EH (cell line): Measurements from ENCODE around the gene TMEM176A.
"Not testable (repeated sequence)": the region's sequence is repeated elsewhere in the genome, so short reads cannot be mapped to it uniquely, and the experiment has no call there.

Experiments
- DNase-seq: peaks from one replicate; pipeline ENCODE4 v3.0.0-alpha.2; 2015; ENCODE audit warnings: low read depth

TMEM176A gene

GRCh38 chr7:150800581-150801241, at the start of gene TMEM176A:
TMEM176A (plus strand) TSS chr7:150800769; CDS start chr7:150801551, 782 bp downstream.
- no peak for DNase-seq

GRCh38 chr7:150751702-150752101, 48.9 kb upstream of the TMEM176A start:
- DNase-seq, result no peak

DNA sequence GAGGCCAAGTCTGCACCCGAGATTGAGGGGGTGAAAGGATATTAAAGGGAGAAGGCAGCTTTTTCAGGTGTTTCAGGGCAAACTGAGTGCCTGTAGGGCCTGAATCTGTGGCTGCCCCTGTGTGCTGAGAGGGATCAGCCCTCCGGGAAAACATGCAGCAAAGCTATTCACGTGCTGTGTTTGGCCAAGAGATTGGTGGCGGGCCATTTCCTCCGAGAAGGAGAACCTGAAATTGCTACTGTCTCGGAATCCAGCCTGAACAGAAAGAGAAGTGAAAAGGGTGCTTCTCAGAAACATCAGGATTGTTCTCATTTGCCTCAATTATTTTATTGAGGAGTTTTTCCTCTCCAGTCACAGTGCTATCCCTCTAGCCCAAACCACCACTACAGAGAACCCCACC, 47.3 kb upstream of the TMEM176A start:
- DNase-seq, result no peak

GRCh38 chr7:150753826-150754603, 46.6 kb upstream of the TMEM176A start:
- DNase-seq, result no peak

DNA sequence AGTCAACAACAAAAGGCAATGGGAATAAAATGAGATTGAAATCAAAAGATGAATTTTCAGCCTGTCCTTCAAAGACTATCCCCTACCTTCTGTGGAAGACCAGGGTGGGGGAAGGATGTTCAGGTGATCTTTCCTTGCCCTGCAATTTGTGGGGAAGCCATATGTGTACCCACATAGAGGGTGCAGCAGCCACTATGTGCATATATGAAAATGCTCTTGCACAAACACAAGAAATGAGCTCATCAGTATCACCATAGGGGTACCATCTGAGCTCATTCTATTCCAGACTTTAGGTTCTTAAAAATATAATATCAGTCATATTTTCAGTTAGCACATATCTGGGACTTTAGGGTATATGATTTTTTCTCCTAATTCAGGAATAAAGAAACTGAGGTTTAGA, 45.6 kb upstream of the TMEM176A start:
- DNase-seq, result no peak

- no peak for DNase-seq
These were observed 45.0 kb upstream of the TMEM176A start for GRCh38 chr7:150755473-150756099.

GRCh38 chr7:150756166-150756565, 44.4 kb upstream of the TMEM176A start:
- DNase-seq, result no peak

GRCh38 chr7:150756858-150757257, 43.7 kb upstream of the TMEM176A start:
- DNase-seq, result no peak

GRCh38 chr7:150759479-150759878, 41.1 kb upstream of the TMEM176A start:
- no peak for DNase-seq

GRCh38 chr7:150766334-150766709, 34.2 kb upstream of the TMEM176A start:
- DNase-seq, result no peak

- no peak for DNase-seq
These were observed 30.8 kb upstream of the TMEM176A start for GRCh38 chr7:150769768-150770167.

DNA sequence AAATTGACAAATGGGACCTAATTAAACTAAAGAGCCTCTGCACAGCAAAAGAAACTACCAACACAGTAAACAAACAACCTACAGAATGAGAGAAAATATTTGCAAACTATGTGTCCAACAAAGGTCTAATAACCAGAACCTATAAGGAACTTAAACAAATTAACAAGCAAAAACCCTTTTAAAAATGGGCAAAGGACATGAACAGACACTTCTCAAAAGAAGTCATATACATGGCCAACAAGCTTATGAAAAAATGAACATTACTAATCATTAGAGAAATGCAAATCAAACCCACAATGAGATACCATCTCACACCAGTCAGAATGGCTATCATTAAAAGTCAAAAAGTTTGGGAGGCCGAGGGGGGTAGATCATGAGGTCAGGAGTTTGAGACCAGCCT, 26.4 kb upstream of the TMEM176A start:
- not testable (repeated sequence) for DNase-seq

- DNase-seq, result no peak
These were observed 22.4 kb upstream of the TMEM176A start for GRCh38 chr7:150778014-150778737.

DNA sequence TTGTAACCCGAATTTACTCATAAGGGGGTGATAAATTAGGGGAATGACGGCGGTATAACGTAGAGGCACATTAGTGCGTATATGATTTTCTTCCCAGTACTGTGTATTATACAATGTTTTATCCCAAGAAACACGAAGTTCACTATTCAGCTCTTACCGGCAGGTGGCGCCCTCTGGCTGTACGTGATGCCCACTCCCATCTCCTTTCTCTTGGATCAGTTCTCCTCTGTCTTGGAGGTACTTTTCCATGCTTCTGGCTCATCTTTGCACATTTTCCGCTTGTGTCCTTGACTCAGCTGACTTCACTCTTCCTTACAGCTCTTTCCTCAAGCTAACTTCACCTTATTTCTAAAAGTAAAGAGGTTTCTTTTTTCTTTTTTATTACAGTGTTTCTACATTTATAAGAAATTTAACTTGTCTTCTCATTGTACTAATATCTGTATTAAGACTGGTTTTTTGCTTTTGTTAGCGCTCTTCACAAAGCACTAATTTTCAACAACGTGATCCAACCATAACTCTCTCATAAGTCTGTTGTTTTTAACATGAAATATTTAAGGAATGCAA, 21.7 kb upstream of the TMEM176A start:
- DNase-seq, result peak; percentile 61

- DNase-seq, result no peak
These were observed 20.3 kb upstream of the TMEM176A start for GRCh38 chr7:150780292-150780691.

DNA sequence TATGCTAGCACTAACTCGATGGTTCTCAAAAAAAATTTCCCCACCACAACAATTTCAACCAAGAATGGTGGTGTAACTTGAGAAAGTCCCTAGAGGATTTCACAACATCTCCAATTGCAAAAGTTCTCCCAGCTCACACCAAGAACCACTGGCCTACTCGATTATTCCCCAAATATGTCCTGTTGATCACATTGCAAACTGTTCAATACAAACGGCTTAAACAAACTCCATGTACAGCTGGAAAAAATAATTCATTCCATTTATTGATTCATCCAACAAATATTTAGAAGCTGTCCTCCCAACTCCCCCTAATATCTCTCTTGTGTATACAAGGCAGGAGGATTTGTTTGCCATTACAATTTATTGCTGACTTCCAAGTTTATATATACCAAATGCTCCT, 19.5 kb upstream of the TMEM176A start:
- no peak for DNase-seq

GRCh38 chr7:150781961-150782360, 18.6 kb upstream of the TMEM176A start:
- no peak for DNase-seq

DNA sequence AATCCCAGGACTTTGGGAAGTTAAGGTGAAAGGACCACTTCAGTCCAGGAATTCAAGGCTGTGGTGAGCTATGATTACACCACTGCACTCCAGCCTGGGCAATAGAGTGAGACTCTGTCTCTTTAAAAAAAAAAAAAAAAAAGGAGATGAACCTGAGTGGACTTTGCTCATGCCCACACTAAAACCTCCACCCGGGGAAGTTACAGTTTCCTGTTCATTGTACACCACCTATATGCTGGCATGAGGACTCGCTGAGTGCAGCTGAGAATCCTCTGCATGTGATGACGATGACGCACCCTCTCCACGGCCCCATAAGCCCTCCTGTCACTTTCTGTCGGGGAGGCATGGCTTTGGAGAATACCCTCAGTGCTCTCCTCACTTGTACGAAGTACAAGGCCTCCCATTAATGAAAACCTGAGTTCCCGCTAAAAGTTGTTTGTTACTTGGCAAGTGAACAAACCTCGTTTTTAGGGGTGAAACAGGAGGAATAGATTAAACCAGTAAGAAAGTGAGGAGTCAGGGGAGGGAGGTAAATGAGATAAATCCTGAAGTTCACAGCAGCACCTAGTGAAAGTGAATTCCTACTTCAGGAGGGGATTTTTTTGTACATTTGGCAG, 16.3 kb upstream of the TMEM176A start:
- no peak for DNase-seq

GRCh38 chr7:150784954-150785353, 15.6 kb upstream of the TMEM176A start:
- no peak for DNase-seq

DNA sequence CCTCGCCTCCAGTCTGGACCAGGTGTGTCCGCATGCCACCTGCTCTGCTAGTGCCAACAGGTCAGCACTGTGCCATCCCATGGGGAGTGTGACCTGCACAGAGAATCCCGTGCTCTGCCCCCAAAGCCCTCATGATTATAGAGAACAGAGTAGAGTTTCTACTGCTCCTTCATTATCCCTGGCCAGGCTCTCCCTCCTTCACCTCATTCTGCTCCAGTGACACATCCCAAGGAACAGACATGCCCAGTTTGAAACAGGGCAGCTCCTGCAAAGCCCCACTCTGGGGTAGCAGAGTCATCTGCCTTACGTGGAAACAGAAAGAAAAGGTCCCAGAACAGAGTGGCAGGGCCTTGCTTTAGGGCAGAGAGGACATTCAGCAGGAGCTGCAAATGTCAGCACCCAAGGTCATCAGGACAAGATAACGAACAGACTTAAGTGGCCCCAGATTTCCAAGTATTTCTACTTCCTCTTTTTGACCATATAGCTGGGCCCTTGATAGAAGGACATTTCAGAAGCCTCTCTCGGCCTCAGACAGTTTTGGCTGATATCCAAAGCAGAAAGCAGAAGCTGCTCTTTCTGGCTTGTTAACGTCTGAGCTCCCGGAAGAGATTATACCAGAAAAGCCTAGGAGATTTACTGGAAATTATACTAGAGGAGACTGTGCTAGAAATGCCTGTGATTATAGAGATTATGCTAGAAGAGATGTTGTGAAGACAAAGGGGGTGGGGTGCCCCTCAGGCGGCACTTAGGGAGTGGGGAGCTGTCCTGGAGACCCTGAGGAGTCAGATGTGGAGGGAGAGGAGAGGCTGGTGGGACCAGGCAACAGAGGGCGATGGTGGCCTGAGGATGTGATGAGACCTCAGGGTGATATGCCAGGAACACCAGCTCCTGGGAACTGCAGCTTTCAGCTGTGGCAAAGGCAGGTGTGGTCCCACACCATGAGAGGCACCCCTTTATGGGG, 13.0 kb upstream of the TMEM176A start:
- no peak for DNase-seq
